GM23338 (cell line): Measurements from ENCODE around the gene ZBTB40. TPM values are rescaled to one million over a fixed set of nuclear protein-coding genes. Genes with fewer than 3 reads are reported as not detected.

Source experiments
- ATAC-seq: fragments of 200-7000 bp; cut with Tn5 transposase; 3 replicates; pipeline ENCODE4 v1.9.1; 2020
- DNase-seq: peaks from one replicate; pipeline ENCODE4 v3.0.0-alpha.2; 2015; ENCODE audit warnings: low spot score
- H2AFZ ChIP-seq: fragments of 200-600 bp; sonication (generic); 2 replicates; pipeline ENCODE4 v1.8.0; 2016; ENCODE audit warnings: antibody characterized with exemption, mild to moderate bottlenecking, moderate library complexity
- H3F3A ChIP-seq: fragments of 200-600 bp; sonication (generic); replicated peaks from 2 replicates; pipeline ENCODE4 v1.8.0; 2017; ENCODE audit warnings: antibody characterized with exemption, mixed run types, low read depth
- H3K27ac ChIP-seq: fragments of 200-600 bp; sonication (generic); 2 replicates; pipeline ENCODE4 v1.6.1; 2016; ENCODE audit warnings: low read depth
- H3K27me3 ChIP-seq: fragments of 200-600 bp; sonication (generic); 2 replicates; pipeline ENCODE4 v1.8.0; 2016; ENCODE audit warnings: mild to moderate bottlenecking, mixed run types, moderate library complexity; ENCODE audit not compliant: insufficient read depth
- H3K36me3 ChIP-seq: fragments of 200-600 bp; sonication (generic); 2 replicates; pipeline ENCODE4 v1.8.0; 2016; ENCODE audit warnings: mild to moderate bottlenecking; ENCODE audit not compliant: insufficient read depth
- H3K4me1 ChIP-seq: fragments of 200-600 bp; sonication (generic); 2 replicates; pipeline ENCODE4 v1.8.0; 2016; ENCODE audit warnings: mild to moderate bottlenecking, moderate library complexity; ENCODE audit not compliant: insufficient read depth
- H3K4me2 ChIP-seq: fragments of 200-600 bp; sonication (generic); 2 replicates; pipeline ENCODE4 v1.7.1; 2017; ENCODE audit warnings: mixed run types
- H3K4me3 ChIP-seq: fragments of 200-600 bp; sonication (generic); 2 replicates; pipeline ENCODE4 v1.6.1; 2016; ENCODE audit warnings: mixed run types
- H3K79me2 ChIP-seq: fragments of 200-600 bp; sonication (generic); replicated peaks from 2 replicates; pipeline ENCODE4 v1.8.0; 2017; ENCODE audit warnings: mild to moderate bottlenecking; ENCODE audit not compliant: insufficient read depth
- H3K9me2 ChIP-seq: fragments of 200-600 bp; sonication (generic); 2 replicates; pipeline ENCODE4 v1.8.0; 2017; ENCODE audit not compliant: insufficient read depth
- H4K20me1 ChIP-seq: fragments of 200-600 bp; sonication (generic); replicated peaks from 2 replicates; pipeline ENCODE4 v1.8.0; 2017; ENCODE audit warnings: mild to moderate bottlenecking; ENCODE audit not compliant: insufficient read depth
- H3K27ac Mint-ChIP-seq: 2 replicates; pipeline ENCODE4 v1.8.0; 2020; ENCODE audit warnings: inconsistent platforms, mild to moderate bottlenecking, moderate library complexity, mixed read lengths
- H3K27me3 Mint-ChIP-seq: 3 replicates; pipeline ENCODE4 v1.8.0; 2022; ENCODE audit warnings: low read depth, mild to moderate bottlenecking, moderate library complexity, mixed read lengths, inconsistent platforms; ENCODE audit not compliant: insufficient read depth, poor library complexity
- H3K36me3 Mint-ChIP-seq: 3 replicates; pipeline ENCODE4 v1.8.0; 2021; ENCODE audit warnings: low read depth, mild to moderate bottlenecking, inconsistent platforms, moderate library complexity, mixed read lengths
- H3K4me1 Mint-ChIP-seq: 3 replicates; pipeline ENCODE4 v1.8.0; 2020; ENCODE audit warnings: mild to moderate bottlenecking, inconsistent platforms, mixed read lengths
- H3K4me3 Mint-ChIP-seq: 3 replicates; pipeline ENCODE4 v1.8.0; 2021; ENCODE audit warnings: moderate library complexity, mild to moderate bottlenecking, inconsistent platforms, mixed read lengths
- H3K9me3 Mint-ChIP-seq: 3 replicates; pipeline ENCODE4 v1.8.0; 2020; ENCODE audit warnings: moderate library complexity, mild to moderate bottlenecking, inconsistent platforms, mixed read lengths
- CREB1 ChIP-seq: fragments of 250-450 bp; sonication (Bioruptor Pico); IDR thresholded peaks from 2 replicates; pipeline ENCODE4 v1.5.0; 2020; ENCODE audit warnings: low read depth, mild to moderate bottlenecking, moderate library complexity
- ETS1 ChIP-seq: IDR thresholded peaks from 2 replicates; pipeline ENCODE4 v1.6.1; 2016; ENCODE audit warnings: antibody characterized with exemption
- EZH2 ChIP-seq: fragments of 200-600 bp; sonication (generic); IDR thresholded peaks from one replicate; pipeline ENCODE4 v1.8.0; 2017; ENCODE audit warnings: antibody characterized with exemption, mild to moderate bottlenecking, low read depth; ENCODE audit not compliant: unreplicated experiment
- EZH2phosphoT487 ChIP-seq: fragments of 200-600 bp; sonication (generic); IDR thresholded peaks from one replicate; pipeline ENCODE4 v1.8.1; 2018; ENCODE audit warnings: antibody characterized with exemption; ENCODE audit not compliant: unreplicated experiment
- JUNB ChIP-seq: IDR thresholded peaks from one replicate; pipeline ENCODE4 v1.6.1; 2016; ENCODE audit warnings: antibody characterized with exemption; ENCODE audit not compliant: unreplicated experiment
- POLR2AphosphoS5 ChIP-seq: IDR thresholded peaks from 2 replicates; pipeline ENCODE4 v1.6.1; 2016; ENCODE audit warnings: antibody characterized with exemption, low read depth
- REST ChIP-seq: IDR thresholded peaks from one replicate; pipeline ENCODE4 v1.6.1; 2018; ENCODE audit warnings: antibody characterized with exemption; ENCODE audit not compliant: unreplicated experiment
- STAT1 ChIP-seq: IDR thresholded peaks from one replicate; pipeline ENCODE4 v1.6.1; 2016; ENCODE audit warnings: antibody characterized with exemption; ENCODE audit not compliant: unreplicated experiment
- ZNF114 ChIP-seq: fragments of 250-450 bp; sonication (Bioruptor Pico); IDR thresholded peaks from 2 replicates; pipeline ENCODE4 v1.5.0; 2020; ENCODE audit warnings: mild to moderate bottlenecking, moderate library complexity
- ZNF331 ChIP-seq: fragments of 250-450 bp; sonication (Bioruptor Pico); IDR thresholded peaks from 2 replicates; pipeline ENCODE4 v1.5.0; 2020; ENCODE audit warnings: low read depth, mild to moderate bottlenecking, moderate library complexity
- polyA plus RNA-seq: library from polyadenylated mRNA; unstranded; fragments of >200 nt; fragmentation: Nextera tagmentation; extraction: Ambion mirVana; gene quantifications from 2 replicates; pipeline ENCODE4 v1.2.1, GENCODE V29; 2016
- total RNA-seq: library from RNA; depleted of rRNA; stranded (reverse); fragments of >200 nt; shearing (Covaris generic); gene quantifications from 2 replicates; pipeline ENCODE4 v1.2.3, GENCODE V29; 2014

The ZBTB40 gene
- total and polyA plus RNA-seq, 2 experiments from 2014 or later, result 3.1 to 22.7 TPM

GRCh38 chr1:22465671-22466070, 14.0 kb downstream of the ZBTB40 start:
- Mint-ChIP-seq H3K27me3 (no peaks in the 10 kb centered on the region), H3K4me3 (no peak overlapping the region), H3K27ac (no peak overlapping the region), H3K4me1 (peaks cover 6% of the 10 kb centered on the region), H3K9me3 (peaks cover 21% of the 10 kb centered on the region), H3K36me3 (peaks cover 12% of the 10 kb centered on the region; the same call in 2 of the 3 replicates)
- Histone ChIP-seq H3K9me2 (no peaks in the 10 kb centered on the region), H3K36me3 (no peaks in the 10 kb centered on the region), H3K4me3 (no peak overlapping the region), H3K4me1 (0 out of 2 replicates have a peak, but pooled peaks cover 3% of the 10 kb centered on the region), H4K20me1 (peaks cover 14% of the 10 kb centered on the region; the same call in 1 of the 2 replicates), H3K79me2 (peaks cover 88% of the 10 kb centered on the region), H3K27ac (no peak overlapping the region), H3K27me3 (no peaks in the 10 kb centered on the region), H3F3A (no peaks in the 10 kb centered on the region), H2AFZ (no peak overlapping the region), H3K4me2 (no peak overlapping the region)
- no peak for ATAC-seq
- TF ChIP-seq JUNB (no peak), POLR2AphosphoS5 (no peak), ZNF114 (no peak), EZH2 (no peak), CREB1 (CRISPR knock-in tag) (no peak), EZH2phosphoT487 (no peak), STAT1 (no peak), ETS1 (no peak)
- DNase-seq, result no peak

- Histone ChIP-seq H3K4me3 (no peak overlapping the region), H3K4me1 (no peaks in the 10 kb centered on the region), H3K79me2 (peaks cover 64% of the 10 kb centered on the region), H3F3A (no peaks in the 10 kb centered on the region), H3K9me2 (no peaks in the 10 kb centered on the region), H3K27ac (no peak overlapping the region), H3K27me3 (no peaks in the 10 kb centered on the region), H3K4me2 (no peak overlapping the region), H4K20me1 (peaks cover 17% of the 10 kb centered on the region), H3K36me3 (no peaks in the 10 kb centered on the region), H2AFZ (no peak overlapping the region)
- no peaks in the 10 kb centered on the region for H3K27me3 Mint-ChIP-seq
- peaks cover 4% of the 10 kb centered on the region for H3K36me3 Mint-ChIP-seq
- H3K4me1 Mint-ChIP-seq, result no peaks in the 10 kb centered on the region
- no peak overlapping the region for H3K27ac Mint-ChIP-seq
- peaks cover 10% of the 10 kb centered on the region for H3K9me3 Mint-ChIP-seq
- no peak for DNase-seq
- no peak for ATAC-seq
- H3K4me3 Mint-ChIP-seq, result no peak overlapping the region
- TF ChIP-seq REST (no peak), ZNF331 (CRISPR knock-in tag) (no peak), ETS1 (no peak), STAT1 (no peak), POLR2AphosphoS5 (no peak), JUNB (no peak)
Measured at GRCh38 chr1:22470227-22470626, 18.6 kb downstream of the ZBTB40 start.
